K562 (cell line): ENCODE measurements around the gene SECISBP2. TPM values are rescaled to one million over a fixed set of nuclear protein-coding genes. Genes with fewer than 3 reads are reported as not detected.

Source experiments
- ATAC-seq: fragments of 200-7000 bp; cut with Tn5 transposase; 3 replicates; pipeline ENCODE4 v1.9.1; 2020; ENCODE audit warnings: moderate library complexity
- BruUV-seq: library from RNA; stranded (reverse); fragments of 400-500 nt; replicated peaks from 2 replicates; lab custom pipeline; 2021; lab: Mats Ljungman, UMichigan
- CTCF ChIA-PET: fragments of 300-600 bp; formaldehyde crosslinking; extraction: SDS; loops from one replicate; lab custom pipeline; 2021; ENCODE audit warnings: low intra/inter-chr PET ratio; lab: Yijun Ruan, JAX
- POLR2A ChIA-PET: fragments of 300-600, 350-650 bp; sonication (Branson Sonifier 250); formaldehyde crosslinking; extraction: SDS; loops from one replicate; lab custom pipeline; 2021; ENCODE audit warnings: antibody characterized with exemption, inconsistent platforms; lab: Yijun Ruan, JAX
- DNase-seq, 4 experiments: peaks; one replicate each; pipeline versions ENCODE4 v3.0.0 to v3.0.0-alpha.2; 2011 to 2018; ENCODE audit warnings: low spot score in 3 of 4, mixed read lengths in 3 of 4; ENCODE audit errors: extremely low read depth in 1 of 4
- FAIRE-seq: peaks from 2 replicates; lab custom pipeline; 2011; peaks lifted over from hg19 to GRCh38; lab: Jason Lieb, UNC
- H2AFZ ChIP-seq: 2 replicates; pipeline ENCODE4 v1.6.0; 2011; ENCODE audit warnings: low read depth, low read length, control low read depth, inconsistent platforms
- H3K27ac ChIP-seq: fragments of 200-600 bp; 3 replicates; pipeline ENCODE4 v1.8.0; 2011; ENCODE audit warnings: low read depth, mild to moderate bottlenecking, control low read depth, inconsistent platforms, low read length, moderate library complexity, mixed read lengths; ENCODE audit errors: extremely low read depth
- H3K27me3 ChIP-seq, 2 experiments: fragments of 300-600 bp in 1 of 2; 2 replicates in 1 of 2; 3 replicates in 1 of 2; pipeline versions ENCODE4 v1.6.0 to v1.8.0; 2011; ENCODE audit warnings: inconsistent platforms in 2 of 2, low read length in 2 of 2, mild to moderate bottlenecking in 1 of 2, mixed read lengths in 1 of 2, moderate library complexity in 1 of 2; ENCODE audit not compliant: control insufficient read depth in 2 of 2, insufficient read depth in 2 of 2
- H3K36me3 ChIP-seq: fragments of 300-600 bp; 3 replicates; pipeline ENCODE4 v1.8.0; 2011; ENCODE audit warnings: mild to moderate bottlenecking, low read length, inconsistent platforms; ENCODE audit not compliant: control insufficient read depth, insufficient read depth
- H3K4me1 ChIP-seq, 2 experiments: fragments of 200-600 bp in 1 of 2; replicated peaks in 1 of 2; 2 replicates in 1 of 2; 3 replicates in 1 of 2; pipeline versions ENCODE4 v1.5.1 to v1.8.0; 2011; ENCODE audit warnings: inconsistent platforms in 2 of 2, low read length in 2 of 2, mild to moderate bottlenecking in 1 of 2, mixed read lengths in 1 of 2, moderate library complexity in 1 of 2; ENCODE audit not compliant: control insufficient read depth in 2 of 2, insufficient read depth in 2 of 2
- H3K4me2 ChIP-seq: 2 replicates; pipeline ENCODE4 v1.6.1; 2011; ENCODE audit warnings: low read length, control low read depth, inconsistent platforms, mixed read lengths; ENCODE audit not compliant: insufficient read depth
- H3K4me3 ChIP-seq: fragments of 200-600 bp; sonication (generic), shearing (Covaris generic); 2 replicates; pipeline ENCODE4 v1.5.1; 2016; ENCODE audit warnings: control low read depth, inconsistent platforms
- H3K79me2 ChIP-seq: fragments of 200-600 bp; 3 replicates; pipeline ENCODE4 v1.8.0; 2011; ENCODE audit warnings: low read length, inconsistent platforms; ENCODE audit not compliant: control insufficient read depth, insufficient read depth
- H3K9ac ChIP-seq, 2 experiments: 2 replicates each; pipeline versions ENCODE4 v1.6.0 to v1.6.1; 2011; ENCODE audit warnings: low read depth in 2 of 2, low read length in 2 of 2, control low read depth in 1 of 2, inconsistent platforms in 1 of 2, mild to moderate bottlenecking in 1 of 2, mixed read lengths in 1 of 2; ENCODE audit not compliant: insufficient read depth in 1 of 2
- H3K9me1 ChIP-seq: one replicate; pipeline ENCODE4 v1.6.0; 2011; ENCODE audit warnings: inconsistent platforms, mild to moderate bottlenecking, low read length, moderate library complexity; ENCODE audit not compliant: control insufficient read depth, insufficient read depth
- H3K9me3 ChIP-seq: replicated peaks from 2 replicates; pipeline ENCODE4 v1.5.1; 2011; ENCODE audit warnings: low read depth, low read length, inconsistent platforms; ENCODE audit not compliant: control insufficient read depth, insufficient read depth
- H4K20me1 ChIP-seq: replicated peaks from 2 replicates; pipeline ENCODE4 v1.6.1; 2011; ENCODE audit warnings: low read length, inconsistent platforms, mixed read lengths; ENCODE audit not compliant: control insufficient read depth, insufficient read depth
- CEBPB ChIP-seq: fragments of 450-650 bp; IDR thresholded peaks from 2 replicates; pipeline ENCODE4 v1.6.1; 2016; ENCODE audit warnings: missing genetic modification characterization, missing compliant biosample characterization
- COPS2 ChIP-seq: fragments of 450-650 bp; conservative IDR thresholded peaks from 2 replicates; pipeline ENCODE4 v1.6.1; 2016; ENCODE audit warnings: mild to moderate bottlenecking, moderate library complexity
- IRF2 ChIP-seq: sonication (generic); formaldehyde crosslinking; IDR thresholded peaks from 2 replicates; pipeline ENCODE4 v1.8.1; 2022; ENCODE audit warnings: mild to moderate bottlenecking, missing genetic modification reagents
- ZBTB17 ChIP-seq: fragments of 450-650 bp; formaldehyde crosslinking; IDR thresholded peaks from 2 replicates; pipeline ENCODE4 v1.4.0; 2020; ENCODE audit warnings: mild to moderate bottlenecking
- ZFP30 ChIP-seq: fragments of 250-450 bp; sonication (Bioruptor Pico); IDR thresholded peaks from 2 replicates; pipeline ENCODE4 v1.8.0; 2022; ENCODE audit warnings: moderate library complexity, mild to moderate bottlenecking, inconsistent platforms, borderline replicate concordance
- ZNF311 ChIP-seq: fragments of 250-450 bp; sonication (Bioruptor Pico); IDR thresholded peaks from 2 replicates; pipeline ENCODE4 v1.4.0; 2020; ENCODE audit warnings: mild to moderate bottlenecking, moderate library complexity
- WGBS: fragments of 100-300 bp; shearing (Covaris generic); methylation state at CpG from one replicate; pipeline ENCODE4 v1.1.6; 2016; ENCODE audit warnings: low coverage, mixed read lengths; ENCODE audit not compliant: insufficient coverage; ENCODE audit errors: missing lambda C conversion rate; 5-methylcytosine and 5-hydroxymethylcytosine counted together
- in situ Hi-C: fragments of 300-500 bp; cut with MboI; formaldehyde crosslinking; loops from 4 replicates; pipeline ENCODE4 v1.15.0; 2018; ENCODE audit warnings: inconsistent platforms, mixed read lengths
- intact Hi-C: fragments of 100-400 bp; cut with micrococcal nuclease; formaldehyde crosslinking; loops from 2 replicates; pipeline ENCODE4 v1.14.2; 2022
- polyA plus RNA-seq, 8 experiments: library from polyadenylated mRNA; depleted of rRNA in 4 of 8; stranded (reverse) in 5 of 8; unstranded in 3 of 8; fragments of >200 nt; fragmentation: Nextera tagmentation in 2 of 8; fragmentation: Illumina TruSeq in 1 of 8; extraction: Ambion mirVana in 2 of 8; extraction: Trizol in 1 of 8; gene quantifications; 2 replicates each; pipeline versions ENCODE4 v1.2.1 to v1.2.3, GENCODE V29; 2011 to 2014; ENCODE audit warnings: inconsistent platforms in 1 of 8, missing spikeins in 1 of 8
- total RNA-seq, 7 experiments: library from RNA; depleted of rRNA in 6 of 7; stranded (reverse); fragments of >200 nt in 6 of 7; fragmentation: Illumina TruSeq in 2 of 7; extraction: Trizol in 2 of 7; gene quantifications; 2 replicates each; pipeline versions ENCODE4 v1.2.1 to v1.2.3, GENCODE V29; 2011 to 2021; ENCODE audit warnings: low replicate concordance in 1 of 7
- TF ChIP-seq, protein P1 (sequence below): fragments of 450-650 bp; IDR thresholded peaks from 2 replicates; pipeline ENCODE4 v1.6.1; 2017; ENCODE audit warnings: antibody characterized with exemption, mild to moderate bottlenecking
- TF ChIP-seq, protein P2 (sequence below): fragments of 200-400 bp; formaldehyde crosslinking; IDR thresholded peaks from 2 replicates; pipeline ENCODE4 v1.6.1; 2017; ENCODE audit warnings: mild to moderate bottlenecking, low read depth, low read length, moderate library complexity
- TF ChIP-seq, protein P3 (sequence below): fragments of 250-450 bp; sonication (Bioruptor Pico); IDR thresholded peaks from 2 replicates; pipeline ENCODE4 v1.4.0; 2020

SECISBP2 gene
- total and polyA plus RNA-seq, 9 of the 15 experiments (the other 6 are each of a cell fraction or from before 2014, with no cell fraction given): 3.2 to 41.6 (median 26.1) TPM

DNA sequence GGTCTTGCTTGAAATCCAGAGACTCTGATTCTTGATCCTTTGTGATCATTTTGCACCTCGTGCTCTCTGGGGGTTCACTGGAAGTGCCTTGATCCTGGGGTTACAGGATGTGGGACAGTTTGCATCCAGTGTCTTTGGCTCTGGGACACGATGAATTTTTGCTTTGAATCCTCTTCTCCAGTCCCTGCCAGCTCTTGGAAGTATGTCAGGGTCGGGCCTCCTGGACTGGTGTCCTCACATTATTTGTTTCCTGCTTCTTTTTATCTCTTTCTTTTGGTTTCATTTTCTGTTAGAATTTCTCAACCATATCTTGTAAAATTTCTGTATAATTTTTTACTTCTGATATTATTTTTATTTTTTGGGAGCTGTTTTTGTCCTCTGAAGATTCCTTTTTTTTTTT is 34.2 kb downstream of the SECISBP2 start:
- no peak overlapping the region for H3K27ac ChIP-seq
- ChIA-PET CTCF (no interaction called here), POLR2A (no interaction called here)
- no peaks in the 10 kb centered on the region for H3K9me3 ChIP-seq
- no TSS peak for BruUV-seq
- H3K4me2 ChIP-seq: no peak overlapping the region
- FAIRE-seq (no peak), ATAC-seq (no peak), DNase-seq (no peak)
- no peak overlapping the region for H2AFZ ChIP-seq
- intact Hi-C loops (no loop called here), in situ Hi-C loops (no loop called here)
- no peaks in the 10 kb centered on the region for H3K9me1 ChIP-seq
- no peaks in the 10 kb centered on the region for H3K27me3 ChIP-seq
- no peaks in the 10 kb centered on the region for H3K79me2 ChIP-seq
- peaks cover 78% of the 10 kb centered on the region; the same call in 2 of the 3 replicates for H3K36me3 ChIP-seq
- H3K4me3 ChIP-seq: no peak overlapping the region
- H4K20me1 ChIP-seq: no peaks in the 10 kb centered on the region
- 85% methylated on average over 2 of the region's 3 CpGs for WGBS
- H3K4me1 ChIP-seq: no peaks in the 10 kb centered on the region
- no peak overlapping the region for H3K9ac ChIP-seq
- TF ChIP-seq, protein P1, sequence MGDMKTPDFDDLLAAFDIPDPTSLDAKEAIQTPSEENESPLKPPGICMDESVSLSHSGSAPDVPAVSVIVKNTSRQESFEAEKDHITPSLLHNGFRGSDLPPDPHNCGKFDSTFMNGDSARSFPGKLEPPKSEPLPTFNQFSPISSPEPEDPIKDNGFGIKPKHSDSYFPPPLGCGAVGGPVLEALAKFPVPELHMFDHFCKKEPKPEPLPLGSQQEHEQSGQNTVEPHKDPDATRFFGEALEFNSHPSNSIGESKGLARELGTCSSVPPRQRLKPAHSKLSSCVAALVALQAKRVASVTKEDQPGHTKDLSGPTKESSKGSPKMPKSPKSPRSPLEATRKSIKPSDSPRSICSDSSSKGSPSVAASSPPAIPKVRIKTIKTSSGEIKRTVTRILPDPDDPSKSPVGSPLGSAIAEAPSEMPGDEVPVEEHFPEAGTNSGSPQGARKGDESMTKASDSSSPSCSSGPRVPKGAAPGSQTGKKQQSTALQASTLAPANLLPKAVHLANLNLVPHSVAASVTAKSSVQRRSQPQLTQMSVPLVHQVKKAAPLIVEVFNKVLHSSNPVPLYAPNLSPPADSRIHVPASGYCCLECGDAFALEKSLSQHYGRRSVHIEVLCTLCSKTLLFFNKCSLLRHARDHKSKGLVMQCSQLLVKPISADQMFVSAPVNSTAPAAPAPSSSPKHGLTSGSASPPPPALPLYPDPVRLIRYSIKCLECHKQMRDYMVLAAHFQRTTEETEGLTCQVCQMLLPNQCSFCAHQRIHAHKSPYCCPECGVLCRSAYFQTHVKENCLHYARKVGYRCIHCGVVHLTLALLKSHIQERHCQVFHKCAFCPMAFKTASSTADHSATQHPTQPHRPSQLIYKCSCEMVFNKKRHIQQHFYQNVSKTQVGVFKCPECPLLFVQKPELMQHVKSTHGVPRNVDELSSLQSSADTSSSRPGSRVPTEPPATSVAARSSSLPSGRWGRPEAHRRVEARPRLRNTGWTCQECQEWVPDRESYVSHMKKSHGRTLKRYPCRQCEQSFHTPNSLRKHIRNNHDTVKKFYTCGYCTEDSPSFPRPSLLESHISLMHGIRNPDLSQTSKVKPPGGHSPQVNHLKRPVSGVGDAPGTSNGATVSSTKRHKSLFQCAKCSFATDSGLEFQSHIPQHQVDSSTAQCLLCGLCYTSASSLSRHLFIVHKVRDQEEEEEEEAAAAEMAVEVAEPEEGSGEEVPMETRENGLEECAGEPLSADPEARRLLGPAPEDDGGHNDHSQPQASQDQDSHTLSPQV: no peak
- TF ChIP-seq IRF2 (CRISPR knock-in tag): no peak
- TF ChIP-seq, protein P2, sequence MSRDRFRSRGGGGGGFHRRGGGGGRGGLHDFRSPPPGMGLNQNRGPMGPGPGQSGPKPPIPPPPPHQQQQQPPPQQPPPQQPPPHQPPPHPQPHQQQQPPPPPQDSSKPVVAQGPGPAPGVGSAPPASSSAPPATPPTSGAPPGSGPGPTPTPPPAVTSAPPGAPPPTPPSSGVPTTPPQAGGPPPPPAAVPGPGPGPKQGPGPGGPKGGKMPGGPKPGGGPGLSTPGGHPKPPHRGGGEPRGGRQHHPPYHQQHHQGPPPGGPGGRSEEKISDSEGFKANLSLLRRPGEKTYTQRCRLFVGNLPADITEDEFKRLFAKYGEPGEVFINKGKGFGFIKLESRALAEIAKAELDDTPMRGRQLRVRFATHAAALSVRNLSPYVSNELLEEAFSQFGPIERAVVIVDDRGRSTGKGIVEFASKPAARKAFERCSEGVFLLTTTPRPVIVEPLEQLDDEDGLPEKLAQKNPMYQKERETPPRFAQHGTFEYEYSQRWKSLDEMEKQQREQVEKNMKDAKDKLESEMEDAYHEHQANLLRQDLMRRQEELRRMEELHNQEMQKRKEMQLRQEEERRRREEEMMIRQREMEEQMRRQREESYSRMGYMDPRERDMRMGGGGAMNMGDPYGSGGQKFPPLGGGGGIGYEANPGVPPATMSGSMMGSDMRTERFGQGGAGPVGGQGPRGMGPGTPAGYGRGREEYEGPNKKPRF: no peak
- no peak for TF ChIP-seq CEBPB
- TF ChIP-seq, protein P3, sequence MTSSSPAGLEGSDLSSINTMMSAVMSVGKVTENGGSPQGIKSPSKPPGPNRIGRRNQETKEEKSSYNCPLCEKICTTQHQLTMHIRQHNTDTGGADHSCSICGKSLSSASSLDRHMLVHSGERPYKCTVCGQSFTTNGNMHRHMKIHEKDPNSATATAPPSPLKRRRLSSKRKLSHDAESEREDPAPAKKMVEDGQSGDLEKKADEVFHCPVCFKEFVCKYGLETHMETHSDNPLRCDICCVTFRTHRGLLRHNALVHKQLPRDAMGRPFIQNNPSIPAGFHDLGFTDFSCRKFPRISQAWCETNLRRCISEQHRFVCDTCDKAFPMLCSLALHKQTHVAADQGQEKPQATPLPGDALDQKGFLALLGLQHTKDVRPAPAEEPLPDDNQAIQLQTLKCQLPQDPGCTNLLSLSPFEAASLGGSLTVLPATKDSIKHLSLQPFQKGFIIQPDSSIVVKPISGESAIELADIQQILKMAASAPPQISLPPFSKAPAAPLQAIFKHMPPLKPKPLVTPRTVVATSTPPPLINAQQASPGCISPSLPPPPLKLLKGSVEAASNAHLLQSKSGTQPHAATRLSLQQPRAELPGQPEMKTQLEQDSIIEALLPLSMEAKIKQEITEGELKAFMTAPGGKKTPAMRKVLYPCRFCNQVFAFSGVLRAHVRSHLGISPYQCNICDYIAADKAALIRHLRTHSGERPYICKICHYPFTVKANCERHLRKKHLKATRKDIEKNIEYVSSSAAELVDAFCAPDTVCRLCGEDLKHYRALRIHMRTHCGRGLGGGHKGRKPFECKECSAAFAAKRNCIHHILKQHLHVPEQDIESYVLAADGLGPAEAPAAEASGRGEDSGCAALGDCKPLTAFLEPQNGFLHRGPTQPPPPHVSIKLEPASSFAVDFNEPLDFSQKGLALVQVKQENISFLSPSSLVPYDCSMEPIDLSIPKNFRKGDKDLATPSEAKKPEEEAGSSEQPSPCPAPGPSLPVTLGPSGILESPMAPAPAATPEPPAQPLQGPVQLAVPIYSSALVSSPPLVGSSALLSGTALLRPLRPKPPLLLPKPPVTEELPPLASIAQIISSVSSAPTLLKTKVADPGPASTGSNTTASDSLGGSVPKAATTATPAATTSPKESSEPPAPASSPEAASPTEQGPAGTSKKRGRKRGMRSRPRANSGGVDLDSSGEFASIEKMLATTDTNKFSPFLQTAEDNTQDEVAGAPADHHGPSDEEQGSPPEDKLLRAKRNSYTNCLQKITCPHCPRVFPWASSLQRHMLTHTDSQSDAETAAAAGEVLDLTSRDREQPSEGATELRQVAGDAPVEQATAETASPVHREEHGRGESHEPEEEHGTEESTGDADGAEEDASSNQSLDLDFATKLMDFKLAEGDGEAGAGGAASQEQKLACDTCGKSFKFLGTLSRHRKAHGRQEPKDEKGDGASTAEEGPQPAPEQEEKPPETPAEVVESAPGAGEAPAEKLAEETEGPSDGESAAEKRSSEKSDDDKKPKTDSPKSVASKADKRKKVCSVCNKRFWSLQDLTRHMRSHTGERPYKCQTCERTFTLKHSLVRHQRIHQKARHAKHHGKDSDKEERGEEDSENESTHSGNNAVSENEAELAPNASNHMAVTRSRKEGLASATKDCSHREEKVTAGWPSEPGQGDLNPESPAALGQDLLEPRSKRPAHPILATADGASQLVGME (CRISPR knock-in tag): no peak
- TF ChIP-seq ZFP30: no peak
- no peak for TF ChIP-seq ZBTB17 (CRISPR knock-in tag)
- no peak for TF ChIP-seq COPS2
- TF ChIP-seq ZNF311 (CRISPR knock-in tag): no peak
